ENCODE measurements around the gene RRP8. TPM values are rescaled to one million over a fixed set of nuclear protein-coding genes. Genes with fewer than 3 reads are reported as not detected.

The RRP8 gene
- total RNA-seq, 1 experiment from 2014 or later, result 17.8 TPM

GRCh38 chr11:6619004-6619745, 15.8 kb upstream of the RRP8 start, which contains the start of gene TPP1:
TPP1 (minus strand) TSS chr11:6619422; CDS start chr11:6619400, 22 bp downstream.
- no peaks in the 10 kb centered on the region for H3K9me2 ChIP-seq (ENCODE audit: insufficient read depth)
- H2AFZ ChIP-seq (ENCODE audit: low read depth, low read length, poor library complexity, severe bottlenecking), result peak within 1 kb of the TSS; percentile 66
- ChIA-PET RAD21 (ENCODE audit: low non-redundant PET in 1 of 2, low total read pairs in 2 of 2, uncharacterized antibody in 2 of 2, unreplicated experiment in 2 of 2) (no interaction called here), CTCF (interaction anchor here (1.0 to 1.5 kb wide), 4 partner anchors 49 to 231 kb away, joined by 3 to 4 read pairs (median 3); partner anchors contain the start of gene MRPL17), POLR2A (interaction anchor here (1.0 to 1.6 kb wide), 6 partner anchors 9 to 240 kb away, joined by 3 to 5 read pairs (median 3); partner anchors contain the start of gene MRPL17)
- peak; percentile 99 for ATAC-seq
- peaks cover 0 to 4% of the 10 kb centered on the region in 2 experiments; a peak in 1 of 4 replicates for H3K36me3 ChIP-seq (ENCODE audit: control insufficient read depth in 1 of 2, insufficient read depth in 2 of 2, low read length in 2 of 2)
- H3K4me2 ChIP-seq (ENCODE audit: low read length), result peak within 1 kb of the TSS; percentile 77
- TF ChIP-seq MAX (IDR thresholded peaks at IDR 0.05) (peak; percentile 56), ZNF274 (IDR thresholded peaks at IDR 0.05; ENCODE audit: low read depth, low read length) (no peak), EZH2phosphoT487 (IDR thresholded peaks at IDR 0.05; ENCODE audit: borderline replicate concordance) (no peak), SP1 (IDR thresholded peaks at IDR 0.05; ENCODE audit: low read depth) (peak; percentile 52), POLR2A (IDR thresholded peaks at IDR 0.05; ENCODE audit: borderline replicate concordance, extremely low read depth, insufficient read depth, insufficient read length) (peak; percentile 31), SIN3A (IDR thresholded peaks at IDR 0.05; ENCODE audit: low read depth) (peak; percentile 84), POLR2AphosphoS5 (IDR thresholded peaks at IDR 0.05; ENCODE audit: low read depth, low read length) (peak; percentile 80)
- peak within 1 kb of the TSS; percentile 74 to 96 for H3K4me3 ChIP-seq (replicated peaks in 1 of 2; ENCODE audit: low read depth in 1 of 2, low read length in 2 of 2)
- peaks cover 5 to 15% of the 10 kb centered on the region in 2 experiments; a peak in 3 of 4 replicates for H3K4me1 ChIP-seq (ENCODE audit: control insufficient read depth in 1 of 2, insufficient read depth in 2 of 2, low read length in 2 of 2)
- no peaks in the 10 kb centered on the region for H3K9me3 ChIP-seq (ENCODE audit: control insufficient read depth in 1 of 2, insufficient read depth in 1 of 2, low read depth in 1 of 2, low read length in 2 of 2)
- H3K79me2 ChIP-seq (ENCODE audit: insufficient read depth, low read length), result peaks cover 11% of the 10 kb centered on the region; the same call in 1 of the 2 replicates
- BruUV-seq (replicated peaks), result TSS peak; percentile 58
- H4K20me1 ChIP-seq (ENCODE audit: insufficient read depth), result no peaks in the 10 kb centered on the region
- DNase-seq (ENCODE audit: low read depth, low spot score), result peak; percentile 90
- no peaks in the 10 kb centered on the region for H3K27me3 ChIP-seq (ENCODE audit: insufficient read depth, low read length)
- intact Hi-C loops (cut with micrococcal nuclease), result no loop called here
- H3K27ac ChIP-seq (ENCODE audit: low read depth, low read length), result peak within 1 kb of the TSS; percentile 36; the same call in 1 of the 2 replicates
- peak within 1 kb of the TSS; percentile 64 for H3K9ac ChIP-seq (ENCODE audit: low read length)

Measured in HCT116 (cell line).